Hematopoietic multipotent progenitor cell treated with erythropoietin and hydrocortisone succinate and interleukin-3 and kit ligand, for 17 days (in vitro differentiated cells): ENCODE results near the gene NR2C2.
"Not testable (repeated sequence)": the region's sequence is repeated elsewhere in the genome, so short reads cannot be mapped to it uniquely, and the experiment has no call there.

Experiments used
- DNase-seq: peaks from one replicate; pipeline ENCODE4 v3.0.0-alpha.2; 2015; ENCODE audit warnings: low spot score

NR2C2 gene

DNA sequence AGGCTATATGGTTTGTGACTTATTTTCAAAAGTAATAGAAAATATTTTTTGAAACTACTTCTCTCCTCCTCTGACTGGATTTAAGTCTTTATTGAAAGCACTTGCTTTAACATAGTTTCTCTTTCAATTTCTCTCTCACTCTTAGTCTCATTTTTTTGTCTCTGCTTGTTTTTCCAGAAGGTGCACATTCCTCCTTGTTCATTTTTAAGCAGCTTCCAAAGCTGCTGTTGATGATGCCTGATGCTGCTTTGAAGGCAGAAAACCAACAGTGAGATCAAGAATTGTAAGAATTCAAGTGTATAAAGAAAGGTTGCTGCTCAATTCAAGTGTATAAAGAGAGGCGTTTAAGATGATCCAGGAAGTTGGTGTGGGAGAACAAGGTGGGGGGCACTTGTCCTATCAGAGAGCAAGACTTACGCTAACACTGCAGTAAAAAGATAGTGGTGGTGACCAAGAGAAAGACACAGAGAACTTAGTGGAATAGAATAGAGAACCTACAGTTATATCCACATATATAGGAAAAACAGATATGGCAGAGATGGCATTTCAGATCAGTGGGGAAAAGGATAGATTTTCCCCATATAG, 12.1 kb downstream of the NR2C2 start:
- DNase-seq = no peak

DNA sequence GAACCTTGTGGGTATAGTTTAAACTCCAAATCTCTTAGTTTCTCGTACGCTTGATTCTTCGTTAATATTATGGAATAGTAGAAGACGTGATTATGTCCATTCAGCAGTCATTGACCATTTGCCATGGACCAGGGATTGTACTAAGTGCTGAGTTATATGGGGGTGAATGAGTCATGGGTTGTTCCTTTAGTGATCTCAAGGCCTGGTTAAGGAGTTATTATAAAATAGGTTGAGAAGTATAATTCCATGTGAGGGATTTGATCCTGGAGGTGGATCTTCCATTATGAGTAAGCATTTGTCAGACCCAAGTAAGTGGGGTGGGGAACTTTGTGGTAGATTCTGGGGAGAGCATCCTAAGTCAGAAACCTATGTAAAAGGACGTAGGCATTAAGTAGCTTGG, 15.4 kb downstream of the NR2C2 start:
- DNase-seq = no peak

DNA sequence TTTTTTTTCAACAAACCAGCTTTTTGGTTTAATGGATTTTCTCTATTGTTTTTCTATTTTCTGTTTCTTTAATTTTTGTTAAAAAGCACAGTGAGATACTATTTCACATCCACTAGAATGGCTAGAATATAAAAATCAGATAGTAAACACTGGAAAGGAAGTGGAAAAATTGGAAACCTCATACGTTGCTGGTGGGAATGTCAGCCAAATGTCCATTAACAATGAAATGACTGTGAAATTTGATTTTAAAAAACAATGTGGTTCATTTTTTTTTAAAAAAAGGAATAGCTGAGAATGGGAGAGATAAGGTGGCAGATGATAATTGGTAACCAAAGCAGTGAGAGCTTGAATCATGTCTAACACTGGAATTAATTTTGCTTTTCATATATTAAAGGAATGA, 19.9 kb downstream of the NR2C2 start:
- DNase-seq = no peak

DNA sequence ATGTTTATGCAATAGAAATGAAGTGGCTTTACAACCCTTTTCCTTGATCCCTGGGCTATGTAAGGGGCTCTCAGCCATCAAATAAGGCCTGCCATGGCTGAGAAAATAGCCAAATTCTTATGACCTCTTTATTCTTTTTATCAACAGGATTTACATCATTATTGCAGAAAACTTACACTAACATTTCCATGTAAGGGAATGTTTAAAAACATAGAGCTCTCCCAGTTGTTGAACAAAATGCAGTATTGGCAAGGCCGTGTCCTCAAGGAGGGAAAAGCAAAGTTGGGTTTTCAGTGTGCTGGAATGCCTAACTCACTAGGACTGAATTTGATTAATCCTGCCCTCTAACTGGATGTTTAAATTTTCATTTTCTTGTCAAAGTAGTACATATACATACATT, 22.3 kb downstream of the NR2C2 start:
- DNase-seq = no peak

DNA sequence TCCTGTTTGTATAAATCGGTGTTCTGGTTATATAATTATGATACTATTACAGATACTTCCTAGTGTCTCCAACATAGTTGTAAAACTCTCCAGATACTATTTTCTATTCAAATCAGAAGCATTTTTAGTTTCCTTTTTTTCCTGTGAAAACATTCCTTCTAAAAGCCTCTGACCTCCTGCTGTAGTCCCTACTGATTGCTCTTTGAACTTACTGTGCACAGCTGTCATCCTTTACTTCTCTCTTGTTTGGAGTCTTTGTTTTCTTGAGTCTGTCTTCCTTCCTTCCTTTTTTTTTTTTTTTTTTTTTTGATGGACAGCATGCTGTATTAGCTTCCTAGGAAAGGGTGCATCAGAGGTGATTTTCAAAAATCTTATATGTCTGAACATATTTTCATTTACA, 28.9 kb downstream of the NR2C2 start:
- no peak for DNase-seq

DNA sequence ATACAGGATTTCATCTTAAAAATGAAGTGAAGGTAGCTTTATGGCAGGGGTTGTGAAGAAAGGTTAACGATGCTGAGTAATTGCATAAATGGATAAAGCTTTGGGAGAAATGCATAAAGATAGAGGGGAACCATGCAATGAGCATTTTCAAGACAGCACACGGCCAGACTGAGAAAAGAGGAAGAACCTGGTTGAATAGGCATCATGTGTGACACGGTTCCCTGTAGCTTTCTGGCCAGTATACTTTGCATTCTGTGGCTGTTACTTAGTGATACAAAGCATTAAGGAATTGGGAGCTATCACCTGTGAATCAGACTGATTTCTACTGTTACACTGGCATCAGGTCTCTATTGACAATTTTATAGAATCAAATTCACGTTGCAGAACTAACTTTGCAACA, 33.3 kb downstream of the NR2C2 start:
- DNase-seq = no peak

DNA sequence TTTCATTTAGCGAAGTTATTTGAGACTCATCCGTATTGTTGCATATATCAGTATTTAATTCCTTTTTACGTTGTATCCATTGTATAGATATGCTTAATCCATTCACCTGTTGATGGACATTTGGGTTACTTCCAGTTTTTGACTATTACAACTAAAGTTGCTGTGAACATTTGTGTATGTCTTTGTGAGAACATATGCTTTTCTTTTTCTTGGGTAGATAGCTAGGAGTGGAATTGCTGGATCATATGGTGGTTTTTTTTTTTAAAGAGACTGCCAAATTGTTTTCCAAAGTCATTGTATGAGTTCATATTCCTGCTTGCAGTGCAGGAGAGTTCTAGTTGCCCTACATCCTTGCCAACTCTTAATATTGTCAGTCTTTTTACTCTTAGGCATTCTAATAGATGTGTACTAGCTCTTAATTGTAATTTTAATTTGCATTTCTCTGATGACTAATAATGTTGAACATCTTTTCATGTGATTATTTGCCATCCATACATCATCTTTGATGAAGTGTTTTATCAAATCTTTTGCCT, 37.3 kb downstream of the NR2C2 start:
- no peak for DNase-seq

DNA sequence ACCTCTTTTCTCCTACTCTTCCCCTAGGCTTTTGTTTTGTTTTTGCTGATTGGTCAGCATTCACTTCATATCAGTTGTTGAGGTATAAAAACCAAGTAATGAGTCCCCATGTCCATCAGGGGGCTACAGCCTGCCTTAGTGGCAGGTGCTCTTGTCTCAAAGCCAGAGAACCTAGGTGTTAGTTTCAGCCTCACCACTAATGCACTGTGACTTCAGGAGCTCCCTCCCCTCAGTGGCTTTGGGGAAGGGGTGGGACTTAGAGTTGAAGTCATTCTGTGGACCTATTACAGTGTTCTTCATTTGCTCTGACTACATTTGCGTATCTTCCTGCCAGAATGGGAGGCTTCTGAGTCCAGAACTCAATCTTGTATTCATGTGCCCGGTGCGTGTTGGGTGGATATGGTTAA, 41.6 kb downstream of the NR2C2 start:
- no peak for DNase-seq

DNA sequence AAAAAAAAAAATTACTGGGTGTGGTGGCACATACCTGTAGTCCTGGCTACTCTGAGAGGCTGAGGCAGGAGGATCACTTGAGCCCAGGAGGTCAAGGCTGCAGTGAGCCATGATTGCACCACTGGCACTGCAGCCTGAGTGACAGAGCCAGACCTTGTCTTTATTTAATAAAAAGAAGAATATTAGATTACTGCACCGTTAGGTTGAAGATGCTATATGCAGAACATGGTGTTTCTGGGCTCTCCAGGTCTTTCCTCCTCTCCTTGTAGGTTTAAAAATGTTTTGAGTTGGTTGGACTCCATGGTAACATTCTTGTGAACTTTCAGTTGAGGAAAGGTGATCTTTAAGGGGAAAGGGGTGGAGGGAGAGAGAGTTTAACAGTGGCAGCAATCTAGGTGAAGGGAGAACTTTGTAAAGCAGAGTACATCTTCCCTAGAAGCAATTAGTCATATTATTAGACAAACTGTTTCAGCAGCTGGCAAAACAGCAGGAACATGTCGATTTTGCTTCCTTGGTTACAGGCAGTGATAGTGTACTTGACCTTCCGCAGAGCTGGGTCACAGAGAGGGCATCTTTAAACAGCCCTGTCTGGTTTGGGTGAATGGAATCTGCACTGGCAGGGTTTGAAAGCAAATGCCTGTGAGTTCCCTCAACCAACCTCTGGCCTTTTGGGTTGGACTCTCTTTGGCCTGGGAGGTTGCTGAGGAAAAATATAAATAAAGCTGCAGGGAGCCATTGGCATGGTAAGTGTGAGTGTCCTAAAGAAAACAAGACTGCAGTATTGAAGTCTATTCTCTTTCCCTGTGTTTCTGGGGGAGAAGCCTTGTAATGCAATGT, 42.8 kb downstream of the NR2C2 start:
- no peak for DNase-seq

DNA sequence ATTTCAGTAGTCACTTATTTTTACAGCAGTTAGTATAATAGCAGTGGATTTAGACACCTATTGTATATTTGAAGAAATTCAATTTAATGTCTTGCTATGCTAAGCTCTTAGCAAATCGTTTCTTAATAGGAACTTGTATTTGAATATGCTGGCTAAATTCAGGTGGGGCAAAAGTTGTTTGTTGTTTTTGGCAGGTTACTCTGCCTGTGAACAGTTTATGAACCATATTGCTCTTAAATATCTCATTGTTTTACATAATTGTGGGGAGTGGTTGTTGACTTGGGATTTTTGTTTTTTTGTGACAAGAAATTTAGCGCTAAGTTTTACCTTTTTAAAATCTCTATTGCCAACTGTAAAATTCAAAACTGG, 43.4 kb downstream of the NR2C2 start:
- no peak for DNase-seq

DNA sequence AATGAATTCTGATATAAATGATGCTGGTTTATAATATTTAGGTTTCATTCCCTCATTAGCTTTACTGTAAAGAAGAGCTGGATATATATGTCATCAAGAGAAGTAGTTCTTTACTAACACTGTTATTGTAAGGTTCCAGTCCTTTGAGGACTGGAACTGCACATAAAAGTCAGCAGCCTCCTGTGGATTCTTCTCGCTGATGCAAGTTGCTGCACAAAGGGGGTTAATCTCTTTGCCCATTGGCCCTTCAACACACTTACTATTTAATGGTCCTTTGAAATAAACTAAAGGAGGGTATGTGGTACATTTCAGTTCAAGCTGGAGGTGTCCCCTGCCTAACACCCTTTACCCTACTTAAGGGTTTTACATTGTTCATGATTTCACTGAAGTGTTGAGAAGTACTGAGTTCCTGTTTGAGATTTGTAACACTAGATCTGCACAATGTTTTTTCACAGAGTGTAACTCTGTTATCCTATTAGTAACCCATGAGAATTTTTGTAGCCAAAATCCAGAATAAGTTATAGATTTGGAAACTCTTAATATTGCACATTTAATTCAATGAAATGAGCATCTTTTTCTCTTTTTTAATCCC, 43.9 kb downstream of the NR2C2 start:
- DNase-seq = no peak

DNA sequence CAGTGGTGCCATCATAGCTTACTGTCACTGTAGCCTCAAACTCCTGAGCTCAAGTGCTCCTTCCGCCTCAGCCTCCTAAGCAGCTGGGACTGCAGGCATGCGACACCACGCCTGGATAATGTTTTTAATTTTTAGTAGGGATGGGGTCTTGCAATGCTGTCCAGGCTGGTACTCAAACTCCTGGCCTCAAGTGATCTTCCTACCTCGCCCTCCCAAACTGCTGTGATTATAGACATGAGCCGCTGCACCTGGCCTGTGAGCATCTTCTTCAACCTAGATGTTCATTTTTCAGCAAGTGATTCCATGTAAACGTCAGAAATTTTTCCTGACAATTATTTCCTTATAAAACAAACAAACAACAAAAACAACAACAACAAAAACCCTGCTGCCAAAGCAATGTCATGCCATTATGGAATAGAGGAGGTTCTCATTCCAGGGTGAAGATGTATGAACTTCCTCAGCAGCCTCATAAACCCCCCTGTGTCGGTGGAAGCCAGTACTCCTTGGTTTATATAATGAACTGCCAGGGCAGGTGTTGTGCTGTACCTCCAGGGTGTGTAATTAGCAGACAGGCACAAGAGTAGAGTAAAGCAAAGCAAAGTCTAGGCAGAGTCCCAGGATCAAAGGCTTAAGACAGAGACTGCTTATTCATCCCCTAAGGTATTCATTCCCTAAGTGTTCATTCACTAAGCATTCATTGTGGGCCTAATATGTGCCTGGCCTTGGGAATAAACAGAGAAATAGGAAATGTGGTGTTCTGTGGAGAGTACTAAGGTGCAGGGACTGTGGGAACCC, 44.6 kb downstream of the NR2C2 start:
- DNase-seq = no peak

DNA sequence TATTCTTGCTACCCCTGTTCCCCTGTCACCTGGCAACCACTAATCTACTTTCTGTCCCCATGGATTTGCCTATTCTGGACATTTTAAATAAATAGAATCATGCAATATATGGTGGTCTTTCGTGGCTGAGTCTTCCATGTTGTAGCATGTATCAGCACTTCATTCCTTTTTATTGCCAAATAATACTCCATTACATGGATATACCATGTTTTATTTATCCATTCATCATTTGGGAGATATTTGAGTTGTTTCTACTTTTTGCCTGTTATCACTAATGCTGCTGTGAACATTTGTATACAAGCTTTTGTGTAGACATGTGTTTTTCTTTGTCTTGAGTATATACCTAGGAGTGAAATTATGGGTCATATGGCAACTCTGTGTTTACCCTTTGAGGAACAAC, 50.6 kb downstream of the NR2C2 start:
- no peak for DNase-seq

DNA sequence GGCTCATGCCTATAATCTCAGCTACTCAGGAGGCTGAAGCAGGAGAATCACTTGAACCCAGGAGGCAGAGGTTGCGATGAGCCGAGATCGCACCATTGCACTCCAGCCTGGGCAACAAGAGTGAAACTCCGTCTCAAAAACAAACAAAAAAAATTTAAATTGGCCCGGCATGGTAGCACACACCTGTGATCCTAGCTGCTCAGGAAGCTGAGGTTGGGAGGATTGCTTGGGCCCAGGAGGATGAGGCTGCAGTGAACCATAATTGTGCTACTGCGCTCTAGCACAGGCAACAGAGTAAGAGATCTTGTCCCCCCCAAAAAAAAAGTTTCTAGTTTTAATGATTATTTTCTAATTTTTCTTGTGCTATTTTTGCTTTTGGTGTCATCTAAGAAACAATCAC, 51.8 kb downstream of the NR2C2 start:
- DNase-seq = not testable (repeated sequence)

DNA sequence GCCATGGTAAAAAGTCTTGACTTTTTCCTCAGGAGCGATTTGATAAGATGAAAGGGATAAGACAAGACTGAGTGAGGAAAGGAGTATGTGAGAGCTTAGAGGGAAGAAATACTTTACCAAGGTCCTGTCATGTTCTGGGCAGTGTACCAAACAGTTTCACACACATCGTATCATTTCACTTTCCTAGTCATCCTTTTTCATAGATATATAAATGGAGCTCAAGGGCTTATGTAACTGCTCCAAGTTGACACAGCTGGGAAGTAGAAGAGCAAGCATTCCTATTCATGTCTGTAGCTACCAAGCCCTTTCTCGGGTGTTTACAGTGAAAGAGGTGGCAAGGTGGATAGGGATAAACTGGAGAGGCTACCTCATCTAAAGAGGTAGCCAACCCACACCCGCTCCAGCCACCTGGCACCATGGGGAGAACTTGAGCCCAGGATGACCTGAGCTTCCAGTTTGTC, 60.3 kb downstream of the NR2C2 start:
- no peak for DNase-seq

DNA sequence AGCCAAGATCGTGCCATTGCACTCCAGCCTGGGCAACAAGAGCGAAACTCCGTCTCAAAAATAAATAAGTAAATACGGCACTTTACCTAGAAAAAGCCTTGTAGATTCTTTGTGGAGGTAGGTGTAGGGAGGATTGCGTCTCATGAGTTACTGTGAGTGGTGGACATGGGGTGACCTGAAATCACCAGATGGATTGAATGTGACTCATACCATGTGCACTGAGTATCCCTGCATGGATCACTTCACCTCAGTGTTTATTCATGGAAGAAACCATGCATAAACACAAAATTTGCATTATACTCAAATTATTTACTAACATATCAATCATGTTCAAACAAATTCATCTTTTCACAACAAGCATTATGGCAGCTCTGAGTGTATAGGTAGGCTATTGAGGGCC, 61.8 kb downstream of the NR2C2 start:
- no peak for DNase-seq

DNA sequence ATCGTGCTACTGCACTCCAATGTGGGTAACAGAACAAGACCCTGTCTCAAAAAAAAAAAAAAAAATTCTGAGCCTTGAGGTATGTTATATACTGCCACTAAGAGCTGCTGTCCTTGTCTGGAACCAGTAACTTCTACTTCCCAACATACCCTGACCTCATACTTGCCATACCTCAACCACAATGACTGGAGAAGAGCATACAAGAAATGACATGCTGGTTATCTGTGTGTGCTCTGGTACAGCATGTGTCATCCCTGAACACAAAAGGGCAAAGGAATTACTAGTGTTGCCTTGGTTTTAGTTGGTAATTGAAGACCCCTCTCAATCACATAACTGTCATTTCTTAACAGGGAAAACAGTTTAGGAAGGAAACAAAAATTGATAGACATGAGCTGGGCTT, 63.3 kb downstream of the NR2C2 start:
- DNase-seq = no peak

DNA sequence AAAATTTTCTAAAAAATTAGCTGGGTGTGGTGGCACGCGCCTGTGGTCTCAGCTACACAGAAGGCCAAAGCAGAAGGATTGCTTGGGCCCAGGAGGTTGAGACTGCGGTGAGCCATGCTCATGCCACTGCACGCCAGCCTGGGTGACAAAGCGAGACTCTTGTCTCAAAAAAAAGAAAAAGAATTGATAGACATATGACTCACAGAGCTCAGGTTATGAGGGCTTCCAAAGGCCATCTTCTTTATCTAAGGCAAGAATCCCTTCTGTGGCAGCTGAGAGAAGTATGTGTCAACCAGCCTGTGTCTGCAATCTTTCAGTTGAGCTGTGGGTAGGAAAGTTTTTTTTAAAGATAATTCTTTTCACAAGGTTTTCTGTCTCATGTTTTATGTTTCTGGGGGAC, 63.8 kb downstream of the NR2C2 start:
- no peak for DNase-seq

DNA sequence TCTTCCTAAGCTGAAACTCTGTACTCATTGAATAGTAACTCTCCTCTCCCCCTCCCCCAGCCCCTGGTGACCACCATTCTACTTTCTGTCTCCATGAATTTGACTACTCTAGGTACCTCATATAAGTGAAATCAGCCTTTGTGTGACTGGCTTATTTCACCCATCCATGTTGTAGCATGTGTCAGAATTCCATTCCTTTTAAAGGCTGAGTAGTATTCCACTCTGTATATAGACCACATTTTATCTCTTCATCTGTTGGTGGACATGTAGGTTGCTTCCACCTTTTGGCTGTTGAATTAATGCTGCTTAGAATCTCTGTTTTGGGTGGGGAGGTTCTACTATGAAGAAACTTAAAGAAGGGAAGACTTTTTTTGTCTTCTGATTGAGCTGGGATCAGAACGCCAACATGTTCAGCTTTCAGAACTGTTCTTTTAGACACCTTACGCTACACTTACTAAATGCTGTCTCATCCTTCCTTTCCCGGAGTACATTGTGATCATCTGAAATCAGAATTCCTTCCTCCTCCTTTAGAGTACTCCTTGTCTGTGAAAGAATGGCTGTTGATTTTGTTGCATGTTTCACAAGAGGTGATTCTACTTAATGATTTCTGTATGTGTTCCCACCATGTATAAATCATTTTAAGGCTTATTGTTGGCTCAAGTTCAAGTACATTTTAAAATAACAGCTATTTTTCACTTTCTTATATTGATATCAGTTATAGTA, 67.4 kb downstream of the NR2C2 start:
- no peak for DNase-seq

DNA sequence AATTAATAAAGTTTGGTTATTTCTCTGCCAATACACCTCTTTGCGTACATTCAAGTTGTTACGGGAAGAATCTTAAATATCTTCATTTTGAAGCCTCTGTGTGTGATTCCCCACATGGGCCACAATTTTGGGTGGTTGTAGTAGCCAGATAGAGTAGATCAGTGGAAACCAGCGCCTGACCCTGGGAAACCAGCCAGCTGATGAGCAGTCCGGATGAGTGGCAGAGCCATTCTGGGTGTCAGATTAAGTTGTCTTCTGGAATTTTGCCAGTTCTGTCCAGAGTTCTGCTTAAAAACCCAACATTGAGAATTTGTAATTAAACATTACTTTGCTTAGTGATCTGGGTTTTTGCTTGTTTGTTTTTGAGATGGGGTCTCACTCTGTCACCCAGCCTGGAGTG, 68.1 kb downstream of the NR2C2 start:
- DNase-seq = peak; percentile 76

DNA sequence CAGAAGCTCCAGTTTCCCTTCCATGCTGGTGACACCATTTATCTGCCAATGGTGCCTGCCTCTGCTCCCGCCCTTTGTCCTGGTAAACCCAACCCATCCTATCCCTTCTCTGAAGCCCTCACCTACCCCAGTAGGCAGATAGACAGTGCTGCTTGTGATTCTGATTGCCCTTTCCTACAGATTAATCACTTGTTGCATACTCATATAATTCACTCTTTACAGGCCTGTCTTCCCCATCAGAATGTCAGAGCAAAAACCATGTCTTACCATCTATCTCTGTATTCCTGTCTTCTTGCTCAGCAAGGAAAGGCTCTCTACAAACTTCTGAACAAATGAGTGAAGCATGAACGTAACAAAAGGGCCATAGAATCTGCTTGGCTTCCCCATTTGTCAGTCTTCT, 69.8 kb downstream of the NR2C2 start:
- DNase-seq = no peak

DNA sequence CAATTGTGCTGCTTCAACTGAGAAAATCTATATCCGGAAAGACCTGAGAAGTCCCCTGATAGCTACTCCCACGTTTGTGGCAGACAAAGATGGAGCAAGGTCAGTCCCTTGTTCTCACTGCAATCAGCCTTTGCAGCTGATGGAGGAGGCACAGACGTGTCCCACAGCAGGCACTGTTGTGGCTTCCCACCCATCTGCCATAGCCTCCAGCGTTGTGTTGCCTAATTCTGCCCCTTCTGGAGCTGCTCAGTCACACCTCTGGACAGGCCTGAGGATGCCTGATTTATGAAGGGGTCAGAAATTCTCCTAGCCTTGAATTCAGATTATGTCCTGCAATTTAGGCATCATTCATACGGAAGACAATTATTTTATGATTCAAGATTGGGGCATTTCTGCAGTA, 75.9 kb downstream of the NR2C2 start:
- no peak for DNase-seq
